Ishikawa (cell line): ENCODE data around the gene PUM1.

Source experiments
- CREB1 ChIP-seq: IDR thresholded peaks from 2 replicates; pipeline ENCODE4 v1.6.1; 2012; ENCODE audit warnings: low read depth
- NFIC ChIP-seq: IDR thresholded peaks from 2 replicates; pipeline ENCODE4 v1.6.1; 2012
- RAD21 ChIP-seq: IDR thresholded peaks from 2 replicates; pipeline ENCODE4 v1.6.1; 2012; ENCODE audit warnings: low read depth
- YY1 ChIP-seq: IDR thresholded peaks from 2 replicates; pipeline ENCODE4 v1.6.1; 2012; ENCODE audit warnings: low read depth
- TF ChIP-seq, protein P1 (sequence below): IDR thresholded peaks from 2 replicates; pipeline ENCODE4 v1.6.1; 2012; ENCODE audit warnings: low read depth, mild to moderate bottlenecking

DNA sequence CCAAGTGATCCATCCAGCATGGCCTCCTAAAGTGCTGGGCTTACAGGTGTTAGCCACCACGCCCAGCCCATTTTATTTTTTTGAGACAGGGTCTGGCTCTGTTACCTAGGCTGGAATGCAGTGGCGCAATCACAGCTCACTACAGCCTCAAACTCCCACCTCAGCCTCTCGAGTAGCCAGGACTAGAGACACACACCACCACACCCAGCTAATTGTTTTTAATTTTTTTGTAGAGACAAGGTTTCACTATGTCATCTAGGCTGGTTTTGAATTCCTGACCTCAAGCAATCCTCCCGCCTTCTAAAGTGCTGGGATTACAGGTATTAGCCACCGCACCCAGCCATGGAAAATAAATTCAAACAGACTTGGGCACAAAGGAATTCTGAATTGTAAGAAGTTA, 31.9 kb downstream of the PUM1 start:
- TF ChIP-seq, protein P1, sequence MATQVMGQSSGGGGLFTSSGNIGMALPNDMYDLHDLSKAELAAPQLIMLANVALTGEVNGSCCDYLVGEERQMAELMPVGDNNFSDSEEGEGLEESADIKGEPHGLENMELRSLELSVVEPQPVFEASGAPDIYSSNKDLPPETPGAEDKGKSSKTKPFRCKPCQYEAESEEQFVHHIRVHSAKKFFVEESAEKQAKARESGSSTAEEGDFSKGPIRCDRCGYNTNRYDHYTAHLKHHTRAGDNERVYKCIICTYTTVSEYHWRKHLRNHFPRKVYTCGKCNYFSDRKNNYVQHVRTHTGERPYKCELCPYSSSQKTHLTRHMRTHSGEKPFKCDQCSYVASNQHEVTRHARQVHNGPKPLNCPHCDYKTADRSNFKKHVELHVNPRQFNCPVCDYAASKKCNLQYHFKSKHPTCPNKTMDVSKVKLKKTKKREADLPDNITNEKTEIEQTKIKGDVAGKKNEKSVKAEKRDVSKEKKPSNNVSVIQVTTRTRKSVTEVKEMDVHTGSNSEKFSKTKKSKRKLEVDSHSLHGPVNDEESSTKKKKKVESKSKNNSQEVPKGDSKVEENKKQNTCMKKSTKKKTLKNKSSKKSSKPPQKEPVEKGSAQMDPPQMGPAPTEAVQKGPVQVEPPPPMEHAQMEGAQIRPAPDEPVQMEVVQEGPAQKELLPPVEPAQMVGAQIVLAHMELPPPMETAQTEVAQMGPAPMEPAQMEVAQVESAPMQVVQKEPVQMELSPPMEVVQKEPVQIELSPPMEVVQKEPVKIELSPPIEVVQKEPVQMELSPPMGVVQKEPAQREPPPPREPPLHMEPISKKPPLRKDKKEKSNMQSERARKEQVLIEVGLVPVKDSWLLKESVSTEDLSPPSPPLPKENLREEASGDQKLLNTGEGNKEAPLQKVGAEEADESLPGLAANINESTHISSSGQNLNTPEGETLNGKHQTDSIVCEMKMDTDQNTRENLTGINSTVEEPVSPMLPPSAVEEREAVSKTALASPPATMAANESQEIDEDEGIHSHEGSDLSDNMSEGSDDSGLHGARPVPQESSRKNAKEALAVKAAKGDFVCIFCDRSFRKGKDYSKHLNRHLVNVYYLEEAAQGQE: no peak
- TF ChIP-seq NFIC: no peak
- no peak for TF ChIP-seq YY1
- no peak for TF ChIP-seq RAD21
- TF ChIP-seq CREB1: no peak
